ENCODE results near the gene EEF1AKMT4. TPM values are rescaled to one million over a fixed set of nuclear protein-coding genes. Genes with fewer than 3 reads are reported as not detected.
A peak's percentile ranks its signal among the peaks of the same experiment; 100 is the strongest.

The EEF1AKMT4 gene
- total RNA-seq, 6 experiments from 2014 or later = 3.3 to 4.8 (median 3.7) TPM

DNA sequence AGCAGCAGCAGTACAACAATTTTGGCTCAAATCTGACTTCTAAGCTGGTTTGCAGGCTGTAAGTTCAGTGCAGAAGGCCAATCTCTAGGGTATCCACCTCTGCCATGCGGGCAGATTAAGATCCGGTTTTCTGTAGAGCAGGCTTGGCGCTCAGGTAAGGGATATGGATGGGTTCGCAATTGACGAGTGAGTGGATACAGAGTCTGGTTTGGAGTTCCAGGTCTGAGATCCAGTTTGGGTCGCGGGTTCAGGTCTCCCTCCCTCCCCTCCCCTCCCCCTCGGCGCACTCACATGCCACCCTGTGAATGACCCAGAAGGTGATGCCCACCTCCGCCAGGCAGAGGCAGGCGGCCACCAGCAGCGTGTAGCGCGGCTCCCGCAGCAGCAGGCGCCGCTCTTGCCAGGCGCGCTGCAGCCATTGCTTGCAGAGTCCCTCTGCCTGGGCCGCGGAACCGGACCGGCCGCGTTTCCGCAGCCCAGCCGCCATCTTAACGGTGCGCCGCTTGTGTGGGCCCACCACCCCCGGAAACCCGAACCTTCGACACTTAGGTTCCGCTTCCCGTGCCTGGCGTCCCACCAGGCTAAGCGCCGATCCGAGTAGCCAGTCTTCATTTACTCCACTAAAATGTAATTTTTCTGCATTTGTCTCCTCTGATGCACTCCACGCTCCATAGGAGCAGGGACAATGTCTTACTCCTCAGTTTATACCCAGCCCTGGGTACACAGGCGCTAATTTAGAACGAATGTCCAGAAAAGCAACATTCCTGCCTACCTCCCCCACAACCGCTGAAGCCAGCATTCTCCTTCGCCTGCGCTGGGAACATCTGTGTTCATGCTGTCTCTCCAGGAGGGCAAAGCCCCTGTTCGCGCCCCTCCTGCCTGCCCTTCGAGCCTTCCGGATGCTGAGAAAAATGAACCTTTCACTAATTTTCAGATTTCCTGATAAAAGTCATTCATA is 739 bp upstream of the EEF1AKMT4 start, which contains the start of gene ALG3:
ALG3 (minus strand) TSS at position 509 of the 958 bp plus-strand sequence; CDS start at position 487, 22 bp downstream.
- H3K27me3 Mint-ChIP-seq (ENCODE audit: insufficient read depth) = no peaks in the 10 kb centered on the region; the same call in 1 of the 2 replicates
- peaks cover 6% of the 10 kb centered on the region; the same call in 1 of the 2 replicates for H3K36me3 Mint-ChIP-seq (ENCODE audit: low read depth)
- DNase-seq = peak; percentile 81
- H3K4me3 Mint-ChIP-seq = peak within 1 kb of the TSS; percentile 94
- TF ChIP-seq, protein P1, sequence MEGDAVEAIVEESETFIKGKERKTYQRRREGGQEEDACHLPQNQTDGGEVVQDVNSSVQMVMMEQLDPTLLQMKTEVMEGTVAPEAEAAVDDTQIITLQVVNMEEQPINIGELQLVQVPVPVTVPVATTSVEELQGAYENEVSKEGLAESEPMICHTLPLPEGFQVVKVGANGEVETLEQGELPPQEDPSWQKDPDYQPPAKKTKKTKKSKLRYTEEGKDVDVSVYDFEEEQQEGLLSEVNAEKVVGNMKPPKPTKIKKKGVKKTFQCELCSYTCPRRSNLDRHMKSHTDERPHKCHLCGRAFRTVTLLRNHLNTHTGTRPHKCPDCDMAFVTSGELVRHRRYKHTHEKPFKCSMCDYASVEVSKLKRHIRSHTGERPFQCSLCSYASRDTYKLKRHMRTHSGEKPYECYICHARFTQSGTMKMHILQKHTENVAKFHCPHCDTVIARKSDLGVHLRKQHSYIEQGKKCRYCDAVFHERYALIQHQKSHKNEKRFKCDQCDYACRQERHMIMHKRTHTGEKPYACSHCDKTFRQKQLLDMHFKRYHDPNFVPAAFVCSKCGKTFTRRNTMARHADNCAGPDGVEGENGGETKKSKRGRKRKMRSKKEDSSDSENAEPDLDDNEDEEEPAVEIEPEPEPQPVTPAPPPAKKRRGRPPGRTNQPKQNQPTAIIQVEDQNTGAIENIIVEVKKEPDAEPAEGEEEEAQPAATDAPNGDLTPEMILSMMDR (IDR thresholded peaks at IDR 0.05) = no peak
- H3K4me1 Mint-ChIP-seq (ENCODE audit: low read depth) = no peaks in the 10 kb centered on the region; the same call in 1 of the 2 replicates
- no peaks in the 10 kb centered on the region for H3K9me3 Mint-ChIP-seq
- H3K27ac Mint-ChIP-seq = peak within 1 kb of the TSS; percentile 98

DNA sequence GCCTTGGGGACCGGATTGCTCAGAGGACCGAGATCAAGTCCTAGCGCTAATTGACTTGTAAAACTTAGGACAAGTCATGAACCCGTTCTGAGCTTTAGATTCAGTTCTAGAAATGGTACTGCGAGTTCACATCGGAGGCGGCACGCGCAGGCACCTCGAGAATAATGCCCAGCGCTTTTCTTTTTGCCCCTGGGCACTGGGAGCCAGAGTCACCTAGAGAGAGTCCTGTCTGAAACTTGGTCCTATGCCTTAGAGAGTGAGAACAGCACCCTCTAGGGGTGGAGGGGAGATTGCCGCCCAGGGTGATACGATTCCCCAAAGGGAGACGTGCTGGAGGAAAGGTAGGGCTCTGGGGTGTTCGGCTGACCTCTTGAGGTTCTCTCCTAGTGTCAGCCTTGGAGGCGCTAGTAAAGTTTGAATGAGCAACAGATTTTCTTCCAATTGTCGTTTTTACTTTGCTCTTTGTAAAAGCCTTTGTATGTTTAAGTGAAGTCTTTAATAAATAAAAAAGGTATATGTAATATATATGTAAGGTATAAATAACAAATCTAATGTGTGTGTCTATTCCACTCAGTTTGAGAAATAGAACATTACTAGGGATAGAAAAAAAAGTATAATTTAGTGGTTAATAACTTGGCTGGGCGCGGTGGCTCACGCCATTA is 826 bp downstream of the EEF1AKMT4 start:
- Mint-ChIP-seq H3K4me1 (ENCODE audit: low read depth) (no peaks in the 10 kb centered on the region; the same call in 1 of the 2 replicates), H3K36me3 (ENCODE audit: low read depth) (no peaks in the 10 kb centered on the region), H3K4me3 (peak overlapping the region; percentile 94), H3K27me3 (ENCODE audit: insufficient read depth) (no peaks in the 10 kb centered on the region; the same call in 1 of the 2 replicates), H3K9me3 (no peaks in the 10 kb centered on the region), H3K27ac (peak overlapping the region; percentile 98)
- TF ChIP-seq, protein P1 (IDR thresholded peaks at IDR 0.05) = peak; percentile 93
- peak; percentile 79 for DNase-seq

DNA sequence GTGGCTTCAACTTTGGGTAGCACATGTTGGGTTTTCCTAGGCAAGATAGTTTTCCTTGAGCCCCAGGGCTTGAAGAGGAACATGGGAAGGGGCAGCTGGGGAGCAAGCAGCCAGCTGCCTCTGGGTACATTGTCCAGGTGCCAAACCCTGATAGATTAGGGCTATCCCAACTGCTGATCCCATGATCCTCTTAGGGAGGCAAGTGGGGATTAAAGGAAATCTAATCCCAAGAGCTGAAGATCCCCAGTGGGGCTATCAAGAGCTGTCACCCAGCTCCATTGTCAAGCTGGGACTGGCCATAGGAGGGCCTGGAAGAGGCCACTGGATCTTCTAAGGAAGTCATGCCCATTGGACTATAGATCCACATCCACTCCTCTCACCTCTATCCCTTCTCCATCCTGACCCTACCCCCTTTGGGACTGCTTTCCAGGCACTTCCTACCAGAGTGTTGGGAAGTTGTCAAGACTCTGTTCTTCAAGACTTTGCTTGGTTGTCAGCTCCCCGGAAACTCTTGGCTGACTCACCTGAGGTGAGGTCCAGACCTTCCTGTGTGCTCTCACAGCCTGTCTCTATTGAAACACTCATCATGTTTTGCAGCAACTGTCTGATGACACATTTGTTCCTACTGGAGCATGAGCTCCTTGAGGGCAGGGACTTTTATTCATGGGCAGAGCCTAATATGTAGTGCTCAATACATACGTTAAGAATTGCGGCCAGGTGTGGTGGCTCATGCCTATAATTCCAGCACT is 6.0 kb downstream of the EEF1AKMT4 start:
- Mint-ChIP-seq H3K4me1 (ENCODE audit: low read depth) (peaks cover 4% of the 10 kb centered on the region), H3K27me3 (ENCODE audit: insufficient read depth) (peaks cover 5% of the 10 kb centered on the region), H3K9me3 (no peaks in the 10 kb centered on the region), H3K4me3 (no peak overlapping the region), H3K36me3 (ENCODE audit: low read depth) (no peaks in the 10 kb centered on the region), H3K27ac (no peak overlapping the region)
- TF ChIP-seq, protein P1 (IDR thresholded peaks at IDR 0.05) = no peak
- DNase-seq = no peak

DNA sequence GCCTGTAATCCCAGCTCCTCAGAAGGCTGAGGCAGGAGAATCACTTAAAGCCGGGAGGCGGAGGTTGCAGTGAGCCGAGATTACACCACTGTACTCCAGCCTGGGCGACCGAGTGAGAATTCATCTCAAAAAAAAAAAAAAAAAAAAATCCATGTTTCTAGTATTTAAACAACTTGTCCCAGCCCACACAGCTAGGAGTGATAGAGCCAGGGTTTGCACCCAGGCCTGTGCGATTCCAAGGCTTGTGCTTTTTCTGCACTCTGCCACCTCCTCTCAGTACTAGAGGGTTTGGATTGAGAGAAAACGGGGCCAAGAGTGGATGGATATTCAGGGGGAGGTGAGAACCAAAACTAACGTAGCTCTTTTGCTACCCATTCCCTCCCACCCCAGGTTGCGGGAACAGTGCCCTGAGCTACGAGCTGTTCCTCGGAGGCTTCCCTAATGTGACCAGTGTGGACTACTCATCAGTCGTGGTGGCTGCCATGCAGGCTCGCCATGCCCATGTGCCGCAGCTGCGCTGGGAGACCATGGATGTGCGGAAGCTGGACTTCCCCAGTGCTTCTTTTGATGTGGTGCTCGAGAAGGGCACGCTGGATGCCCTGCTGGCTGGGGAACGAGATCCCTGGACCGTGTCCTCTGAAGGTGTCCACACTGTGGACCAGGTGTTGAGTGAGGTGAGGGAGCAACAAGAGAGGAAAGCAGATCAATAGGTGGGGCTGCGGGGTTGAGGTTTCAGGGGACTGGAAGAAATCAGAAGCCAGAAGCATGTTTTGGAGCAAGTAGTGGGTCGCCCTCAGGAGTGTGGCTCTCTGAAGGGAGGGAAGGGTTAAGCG is 7.8 kb downstream of the EEF1AKMT4 start:
- no peaks in the 10 kb centered on the region for H3K36me3 Mint-ChIP-seq (ENCODE audit: low read depth)
- peaks cover 12% of the 10 kb centered on the region for H3K4me1 Mint-ChIP-seq (ENCODE audit: low read depth)
- DNase-seq = no peak
- no peak overlapping the region for H3K27ac Mint-ChIP-seq
- no peak overlapping the region for H3K4me3 Mint-ChIP-seq
- no peaks in the 10 kb centered on the region for H3K9me3 Mint-ChIP-seq
- TF ChIP-seq, protein P1 (IDR thresholded peaks at IDR 0.05) = no peak
- H3K27me3 Mint-ChIP-seq (ENCODE audit: insufficient read depth) = peaks cover 12% of the 10 kb centered on the region

All from HFFc6 (cell line).